ENCODE data around the gene ZBED6.

ZBED6 gene

DNA sequence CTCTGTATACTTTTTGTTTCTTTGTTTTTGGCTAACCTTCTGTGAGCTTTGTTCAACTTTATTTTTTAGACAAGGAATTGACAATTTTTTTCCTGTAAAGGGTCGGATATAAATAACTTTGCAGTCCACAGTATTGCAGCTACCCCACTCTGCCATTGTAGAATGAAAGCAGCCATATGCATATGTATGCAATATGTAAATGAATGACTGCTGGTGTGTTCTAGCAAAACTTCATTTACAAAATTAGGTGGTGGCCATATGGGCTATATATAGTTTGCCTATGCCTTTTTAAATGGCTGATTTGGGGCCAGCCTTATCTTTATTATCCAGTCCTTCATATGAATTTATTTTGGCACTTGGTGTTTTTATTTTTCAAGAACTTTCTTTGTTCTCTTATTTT is 48.0 kb downstream of the ZBED6 start:
- DNase-seq: no peak

Data from 8988T (cell line).